Aorta (tissue), 5 donors: ENCODE results near the gene CRYGA. TPM values are rescaled to one million over a fixed set of nuclear protein-coding genes. Genes with fewer than 3 reads are reported as not detected.

Experiments
- ATAC-seq: fragments of 200-7000 bp; cut with Tn5 transposase; one replicate; pipeline ENCODE4 v1.9.1; 2022; ENCODE audit warnings: moderate library complexity; ENCODE audit not compliant: low FRiP score
- DNase-seq, 2 donors: peaks; one replicate each; pipeline ENCODE4 v3.0.0-alpha.2; 2020
- H3K27ac ChIP-seq, 2 donors: one replicate each; pipeline ENCODE4 v1.5.1; 2013; ENCODE audit warnings: low read length in 2 of 2, mild to moderate bottlenecking in 2 of 2, moderate library complexity in 2 of 2, control low read depth in 1 of 2, inconsistent platforms in 1 of 2, low read depth in 1 of 2
- H3K27me3 ChIP-seq, 2 donors: one replicate each; pipeline ENCODE4 v1.6.1; 2013; ENCODE audit warnings: control low read depth in 1 of 2, low read length in 1 of 2, mild to moderate bottlenecking in 1 of 2, moderate library complexity in 1 of 2; ENCODE audit not compliant: insufficient read depth in 2 of 2, control insufficient read depth in 1 of 2
- H3K36me3 ChIP-seq, 2 donors: one replicate each; pipeline ENCODE4 v1.6.1; 2013; ENCODE audit warnings: control low read depth in 1 of 2, low read length in 1 of 2, mild to moderate bottlenecking in 1 of 2; ENCODE audit not compliant: insufficient read depth in 2 of 2, control insufficient read depth in 1 of 2
- H3K4me1 ChIP-seq, 2 donors: one replicate each; pipeline ENCODE4 v1.6.1; 2013; ENCODE audit warnings: low read length in 2 of 2, control low read depth in 1 of 2, mild to moderate bottlenecking in 1 of 2, moderate library complexity in 1 of 2; ENCODE audit not compliant: insufficient read depth in 2 of 2, control insufficient read depth in 1 of 2
- H3K4me3 ChIP-seq, 2 donors: one replicate each; pipeline ENCODE4 v1.5.1; 2013; ENCODE audit warnings: low read length in 2 of 2, control low read depth in 1 of 2, mild to moderate bottlenecking in 1 of 2
- H3K9me3 ChIP-seq: one replicate; pipeline ENCODE4 v1.6.1; 2013; ENCODE audit warnings: mild to moderate bottlenecking, low read length; ENCODE audit not compliant: control insufficient read depth
- WGBS, 2 donors: extraction: QIAGEN DNeasy Blood & Tissue Kit; methylation state at CpG; one replicate each; pipeline ENCODE4 v1.1.7; 2013; 5-methylcytosine and 5-hydroxymethylcytosine counted together
- intact Hi-C, 2 donors: fragments of 100-400 bp; cut with DNase I; formaldehyde crosslinking; loops; one replicate each; pipeline versions ENCODE4 v1.14.2 to v1.15.0; 2022
- polyA plus RNA-seq, 2 donors: library from polyadenylated mRNA; stranded (reverse); fragments of 200-250 nt; gene quantifications; one replicate each; pipeline ENCODE4 v1.2.3, GENCODE V29; 2013
- total RNA-seq, 2 donors: library from RNA; stranded (reverse); fragmentation: NEBNext Ultra II Directional; extraction: Animal tissue kit (Norgen Biotek cat#: 25700); gene quantifications; one replicate each; pipeline ENCODE4 v1.2.1, GENCODE V29; 2021
- donor health status: healthy with polysubstance abuse.
- donor health status: Bipolar disorder and iron deficiency.
- donor health status: DM: no; HTN: no; CAD: no.
- donor health status: DM: no; HTN: no; CAD: no.
- donor health status: DM: yes; HTN: yes; CAD: no.

The CRYGA gene
- total and polyA plus RNA-seq, 4 donors, result not detected

GRCh38 chr2:208189069-208189809 lies 25.9 kb upstream of the CRYGA start:
- no peaks in the 10 kb centered on the region for H3K4me1 ChIP-seq
- no peak overlapping the region for H3K27ac ChIP-seq
- H3K27me3 ChIP-seq, result no peaks in the 10 kb centered on the region
- H3K4me3 ChIP-seq, result no peak overlapping the region
- intact Hi-C loops, result no loop called here
- ATAC-seq (no peak), DNase-seq (no peak)
- WGBS, 2 donors, result 71 to 82% methylated on average over 5 of the region's 5 CpGs
- no peaks in the 10 kb centered on the region for H3K36me3 ChIP-seq
- no peaks in the 10 kb centered on the region for H3K9me3 ChIP-seq

GRCh38 chr2:208186893-208187292 lies 23.5 kb upstream of the CRYGA start:
- Histone ChIP-seq H3K4me3 (no peak overlapping the region), H3K27me3 (no peaks in the 10 kb centered on the region), H3K36me3 (no peaks in the 10 kb centered on the region), H3K9me3 (no peaks in the 10 kb centered on the region), H3K4me1 (no peaks in the 10 kb centered on the region), H3K27ac (no peak overlapping the region)
- ATAC-seq (no peak), DNase-seq (no peak)
- intact Hi-C loops, result no loop called here
- 84 to 94% methylated on average over 2 of the region's 2 CpGs for WGBS, 2 donors

GRCh38 chr2:208186465-208186864 lies 23.1 kb upstream of the CRYGA start:
- H3K36me3 ChIP-seq, result no peaks in the 10 kb centered on the region
- H3K9me3 ChIP-seq, result no peaks in the 10 kb centered on the region
- intact Hi-C loops, result no loop called here
- DNase-seq (no peak), ATAC-seq (no peak)
- H3K4me3 ChIP-seq, result no peak overlapping the region
- no peak overlapping the region for H3K27ac ChIP-seq
- H3K27me3 ChIP-seq, result no peaks in the 10 kb centered on the region
- H3K4me1 ChIP-seq, result no peaks in the 10 kb centered on the region
- 61 to 74% methylated on average over 5 of the region's 5 CpGs for WGBS, 2 donors

- Histone ChIP-seq H3K4me3 (peak overlapping the region in 1 of 2 donors; percentile 2), H3K27me3 (no peaks in the 10 kb centered on the region), H3K4me1 (no peaks in the 10 kb centered on the region), H3K27ac (no peak overlapping the region), H3K36me3 (no peaks in the 10 kb centered on the region), H3K9me3 (no peaks in the 10 kb centered on the region)
- intact Hi-C loops, result no loop called here
- 20 to 29% methylated on average over 12 of the region's 12 CpGs for WGBS, 2 donors
- no peak for ATAC-seq
- DNase-seq, result no peak
Measured at GRCh38 chr2:208183972-208184705, 20.8 kb upstream of the CRYGA start.

GRCh38 chr2:208183526-208183925 lies 20.1 kb upstream of the CRYGA start:
- H3K4me3 ChIP-seq, result no peak overlapping the region
- intact Hi-C loops, result no loop called here
- WGBS, 2 donors, result 20 to 33% methylated on average over 7 of the region's 7 CpGs

GRCh38 chr2:208182835-208183234 lies 19.4 kb upstream of the CRYGA start:
- H3K4me1 ChIP-seq, result no peaks in the 10 kb centered on the region
- intact Hi-C loops, result no loop called here
- 55 to 57% methylated on average over 3 of the region's 3 CpGs for WGBS, 2 donors
- no peak overlapping the region for H3K4me3 ChIP-seq
- H3K27ac ChIP-seq, result no peak overlapping the region
- DNase-seq (no peak), ATAC-seq (peak; percentile 64)
- no peaks in the 10 kb centered on the region for H3K36me3 ChIP-seq
- H3K27me3 ChIP-seq, result no peaks in the 10 kb centered on the region
- H3K9me3 ChIP-seq, result no peaks in the 10 kb centered on the region

More at GRCh38 chr2:208183526-208183925, 20.1 kb upstream of the CRYGA start:
- no peak overlapping the region for H3K27ac ChIP-seq
- no peaks in the 10 kb centered on the region for H3K27me3 ChIP-seq
- ATAC-seq (no peak), DNase-seq (no peak)
- H3K4me1 ChIP-seq, result no peaks in the 10 kb centered on the region
- no peaks in the 10 kb centered on the region for H3K9me3 ChIP-seq
- H3K36me3 ChIP-seq, result no peaks in the 10 kb centered on the region

- no peak for DNase-seq
- Histone ChIP-seq H3K9me3 (no peaks in the 10 kb centered on the region), H3K27ac (no peak overlapping the region), H3K4me3 (no peak overlapping the region), H3K36me3 (no peaks in the 10 kb centered on the region), H3K27me3 (no peaks in the 10 kb centered on the region), H3K4me1 (no peaks in the 10 kb centered on the region)
- intact Hi-C loops, result loop anchor here in 1 of 2 donors (10.0 kb wide), 1 partner anchor 76 kb away; the partner anchor contains the start of gene IDH1
- 72 to 75% methylated on average over 4 of the region's 4 CpGs for WGBS, 2 donors
- ATAC-seq, result no peak
Measured at GRCh38 chr2:208179028-208179609, 15.7 kb upstream of the CRYGA start.

GRCh38 chr2:208175840-208176153 lies 12.4 kb upstream of the CRYGA start:
- ATAC-seq (no peak), DNase-seq (no peak)
- 66 to 75% methylated on average over 6 of the region's 6 CpGs for WGBS, 2 donors
- no peaks in the 10 kb centered on the region for H3K36me3 ChIP-seq
- no peak overlapping the region for H3K4me3 ChIP-seq
- H3K27ac ChIP-seq, result no peak overlapping the region
- no peaks in the 10 kb centered on the region for H3K4me1 ChIP-seq
- intact Hi-C loops, result loop anchor here in 1 of 2 donors (10.0 kb wide), 1 partner anchor 79 kb away; the partner anchor contains the start of gene IDH1
- H3K9me3 ChIP-seq, result no peaks in the 10 kb centered on the region
- no peaks in the 10 kb centered on the region for H3K27me3 ChIP-seq
